H9 (cell line): ENCODE data around the gene HUNK. TPM values are rescaled to one million over a fixed set of nuclear protein-coding genes. Genes with fewer than 3 reads are reported as not detected.

ENCODE experiments used
- DNase-seq: peaks from one replicate; pipeline ENCODE4 v3.0.0-alpha.2; 2017
- H2AFZ ChIP-seq: one replicate; pipeline ENCODE4 v1.6.1; 2013; ENCODE audit warnings: mild to moderate bottlenecking, low read length, control low read depth, moderate library complexity
- H2AK5ac ChIP-seq: 2 replicates; pipeline ENCODE4 v1.6.1; 2013; ENCODE audit warnings: low read length, control low read depth, mixed read lengths; ENCODE audit not compliant: insufficient read length
- H2BK120ac ChIP-seq: one replicate; pipeline ENCODE4 v1.6.1; 2013; ENCODE audit warnings: low read depth, mild to moderate bottlenecking, low read length, control low read depth, inconsistent platforms; ENCODE audit not compliant: poor library complexity, severe bottlenecking
- H2BK12ac ChIP-seq: 2 replicates; pipeline ENCODE4 v1.6.1; 2013; ENCODE audit warnings: low read length, control low read depth, mixed read lengths, low read depth; ENCODE audit not compliant: insufficient read length
- H2BK15ac ChIP-seq: 2 replicates; pipeline ENCODE4 v1.6.1; 2013; ENCODE audit warnings: low read depth, low read length, control low read depth
- H2BK20ac ChIP-seq: one replicate; pipeline ENCODE4 v1.6.1; 2013; ENCODE audit warnings: low read depth, mild to moderate bottlenecking, low read length, control low read depth, inconsistent platforms; ENCODE audit not compliant: poor library complexity, severe bottlenecking
- H2BK5ac ChIP-seq: 2 replicates; pipeline ENCODE4 v1.6.1; 2013; ENCODE audit warnings: low read length, control low read depth, mixed read lengths; ENCODE audit not compliant: insufficient read length
- H3K14ac ChIP-seq: 2 replicates; pipeline ENCODE4 v1.6.1; 2013; ENCODE audit warnings: low read length, control low read depth; ENCODE audit not compliant: insufficient read depth
- H3K18ac ChIP-seq: 2 replicates; pipeline ENCODE4 v1.6.1; 2013; ENCODE audit warnings: low read depth, mild to moderate bottlenecking, mixed read lengths, low read length, control low read depth; ENCODE audit not compliant: insufficient read length
- H3K23ac ChIP-seq: 2 replicates; pipeline ENCODE4 v1.6.1; 2013; ENCODE audit warnings: low read length, control low read depth, mixed read lengths, low read depth; ENCODE audit not compliant: insufficient read length
- H3K23me2 ChIP-seq: 2 replicates; pipeline ENCODE4 v1.6.1; 2013; ENCODE audit warnings: low read depth, mild to moderate bottlenecking, mixed read lengths, low read length, control low read depth; ENCODE audit not compliant: insufficient read length, poor library complexity, severe bottlenecking
- H3K27ac ChIP-seq: 2 replicates; pipeline ENCODE4 v1.5.1; 2013; ENCODE audit warnings: low read length, control low read depth, mixed read lengths, low read depth; ENCODE audit not compliant: insufficient read length
- H3K27me3 ChIP-seq: 2 replicates; pipeline ENCODE4 v1.6.1; 2013; ENCODE audit warnings: low read length, control low read depth, inconsistent platforms; ENCODE audit not compliant: insufficient read depth
- H3K4ac ChIP-seq: 2 replicates; pipeline ENCODE4 v1.6.1; 2013; ENCODE audit warnings: low read depth, mild to moderate bottlenecking, control low read depth, inconsistent platforms, low read length, moderate library complexity
- H3K4me1 ChIP-seq: 2 replicates; pipeline ENCODE4 v1.6.1; 2013; ENCODE audit warnings: low read length, control low read depth, inconsistent platforms; ENCODE audit not compliant: insufficient read depth
- H3K4me2 ChIP-seq: 2 replicates; pipeline ENCODE4 v1.6.1; 2013; ENCODE audit warnings: low read length, control low read depth, mixed read lengths; ENCODE audit not compliant: insufficient read length, insufficient read depth
- H3K56ac ChIP-seq: 2 replicates; pipeline ENCODE4 v1.6.1; 2013; ENCODE audit warnings: low read depth, mild to moderate bottlenecking, mixed read lengths, low read length, control low read depth; ENCODE audit not compliant: insufficient read length
- H3K79me1 ChIP-seq: 2 replicates; pipeline ENCODE4 v1.6.1; 2013; ENCODE audit warnings: low read depth, mild to moderate bottlenecking, moderate library complexity, low read length, control low read depth, inconsistent platforms; ENCODE audit not compliant: insufficient read depth, poor library complexity, severe bottlenecking
- H3K79me2 ChIP-seq: 2 replicates; pipeline ENCODE4 v1.6.1; 2013; ENCODE audit warnings: low read length, control low read depth, inconsistent platforms; ENCODE audit not compliant: insufficient read depth
- H3K9ac ChIP-seq: 2 replicates; pipeline ENCODE4 v1.6.1; 2013; ENCODE audit warnings: low read length, control low read depth, mixed read lengths; ENCODE audit not compliant: insufficient read length; ENCODE audit errors: extremely low read depth
- H3K9me3 ChIP-seq: one replicate; pipeline ENCODE4 v1.6.1; 2013; ENCODE audit warnings: low read depth, low read length, inconsistent platforms; ENCODE audit not compliant: control insufficient read depth
- H3T11ph ChIP-seq: one replicate; pipeline ENCODE4 v1.6.1; 2013; ENCODE audit warnings: mild to moderate bottlenecking, low read length, control low read depth, inconsistent platforms
- H4K20me1 ChIP-seq: one replicate; pipeline ENCODE4 v1.6.1; 2013; ENCODE audit not compliant: control insufficient read depth, insufficient read length, insufficient read depth
- H4K5ac ChIP-seq: 2 replicates; pipeline ENCODE4 v1.6.1; 2013; ENCODE audit warnings: low read depth, mild to moderate bottlenecking, mixed read lengths, low read length, control low read depth; ENCODE audit not compliant: insufficient read length
- H4K8ac ChIP-seq: replicated peaks from 2 replicates; pipeline ENCODE4 v1.6.1; 2013; ENCODE audit warnings: low read length, control low read depth, mixed read lengths, low read depth; ENCODE audit not compliant: insufficient read length
- H4K91ac ChIP-seq: 2 replicates; pipeline ENCODE4 v1.6.1; 2013; ENCODE audit warnings: low read depth, mild to moderate bottlenecking, moderate library complexity, mixed read lengths, low read length, control low read depth; ENCODE audit not compliant: insufficient read length
- H3K27ac Mint-ChIP-seq, 3 experiments: 2 replicates in 2 of 3; 3 replicates in 1 of 3; pipeline ENCODE4 v1.8.0; 2020 to 2021; ENCODE audit warnings: mixed read lengths in 3 of 3, mild to moderate bottlenecking in 1 of 3, moderate library complexity in 1 of 3
- H3K27me3 Mint-ChIP-seq: 2 replicates; pipeline ENCODE4 v1.8.0; 2021; ENCODE audit warnings: low read depth, mild to moderate bottlenecking, moderate library complexity, mixed read lengths
- H3K36me3 Mint-ChIP-seq, 3 experiments: 2 replicates in 2 of 3; 3 replicates in 1 of 3; pipeline ENCODE4 v1.8.0; 2020 to 2021; ENCODE audit warnings: low read depth in 3 of 3, mixed read lengths in 3 of 3; ENCODE audit not compliant: insufficient read depth in 1 of 3
- H3K4me1 Mint-ChIP-seq, 2 experiments: 2 replicates each; pipeline ENCODE4 v1.8.0; 2020; ENCODE audit warnings: mixed read lengths in 2 of 2
- H3K4me3 Mint-ChIP-seq, 2 experiments: 2 replicates in 1 of 2; 3 replicates in 1 of 2; pipeline ENCODE4 v1.8.0; 2020 to 2021; ENCODE audit warnings: mild to moderate bottlenecking in 2 of 2, mixed read lengths in 2 of 2, moderate library complexity in 1 of 2
- H3K9me3 Mint-ChIP-seq, 2 experiments: 2 replicates in 1 of 2; 3 replicates in 1 of 2; pipeline ENCODE4 v1.8.0; 2020; ENCODE audit warnings: mild to moderate bottlenecking in 2 of 2, mixed read lengths in 2 of 2, moderate library complexity in 1 of 2
- WGBS: extraction: QIAGEN DNeasy Blood & Tissue Kit; methylation state at CpG from one replicate; pipeline ENCODE4 v1.1.7; 2013; ENCODE audit warnings: missing lambda C conversion rate, low lambda C conversion rate, mixed read lengths; ENCODE audit not compliant: insufficient read length; ENCODE audit errors: extremely low coverage; 5-methylcytosine and 5-hydroxymethylcytosine counted together
- total RNA-seq: library from RNA; stranded (reverse); gene quantifications from 2 replicates; pipeline ENCODE4 v1.2.1, GENCODE V29; 2021
- TF ChIP-seq, protein P1 (sequence below): fragments of 200-600 bp; sonication (generic); conservative IDR thresholded peaks from 3 replicates; pipeline ENCODE4 v1.8.0; 2021; ENCODE audit warnings: antibody characterized with exemption, mild to moderate bottlenecking

The HUNK gene
- total RNA-seq, 1 experiment from 2014 or later: 5.8 TPM

DNA sequence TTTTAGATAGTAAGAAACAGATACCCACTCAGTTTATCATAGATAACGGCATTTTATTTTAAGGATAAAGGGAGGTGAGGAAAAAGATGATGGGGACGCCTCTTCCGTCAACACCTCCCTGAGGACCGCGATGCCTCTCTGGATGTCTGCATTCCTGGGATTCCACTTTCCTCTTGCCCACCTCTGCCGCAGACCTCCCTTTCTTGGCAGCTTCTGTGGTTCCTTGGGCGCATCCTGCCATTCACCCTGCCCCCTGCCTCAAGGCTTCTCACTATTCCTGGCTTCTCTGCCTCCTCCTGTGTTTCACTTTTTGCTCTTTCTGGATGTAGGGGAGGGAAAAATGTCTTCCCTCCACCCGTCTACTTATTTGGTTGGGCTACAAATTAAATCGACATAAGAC, 19.9 kb downstream of the HUNK start:
- H2BK120ac ChIP-seq: no peak overlapping the region

More for the DNA sequence above, 19.9 kb downstream of the HUNK start:
- no peaks in the 10 kb centered on the region for H4K20me1 ChIP-seq
- WGBS: no CpG with 5 or more reads among the region's 9 CpGs
- Mint-ChIP-seq H3K27ac (peak overlapping the region in 2 of 3 experiments; percentile 25 to 45; a peak in 2 of 7 replicates), H3K9me3 (no peaks in the 10 kb centered on the region), H3K27me3 (peaks cover 1% of the 10 kb centered on the region; the same call in 1 of the 2 replicates), H3K36me3 (no peaks in the 10 kb centered on the region; a peak in 1 of 7 replicates), H3K4me1 (peaks cover 45 to 58% of the 10 kb centered on the region in 2 experiments), H3K4me3 (peak overlapping the region in 1 of 2 experiments; percentile 28; a peak in 1 of 5 replicates)
- peak overlapping the region; percentile 15 for H2BK12ac ChIP-seq
- peak; percentile 61 for DNase-seq
- no peak overlapping the region for H2AK5ac ChIP-seq
- no peak overlapping the region for H4K5ac ChIP-seq
- no peaks in the 10 kb centered on the region for H3K9me3 ChIP-seq
- H3K4me2 ChIP-seq: peak overlapping the region; percentile 34
- H3K27me3 ChIP-seq: no peaks in the 10 kb centered on the region
- H2BK15ac ChIP-seq: no peak overlapping the region
- TF ChIP-seq, protein P1, sequence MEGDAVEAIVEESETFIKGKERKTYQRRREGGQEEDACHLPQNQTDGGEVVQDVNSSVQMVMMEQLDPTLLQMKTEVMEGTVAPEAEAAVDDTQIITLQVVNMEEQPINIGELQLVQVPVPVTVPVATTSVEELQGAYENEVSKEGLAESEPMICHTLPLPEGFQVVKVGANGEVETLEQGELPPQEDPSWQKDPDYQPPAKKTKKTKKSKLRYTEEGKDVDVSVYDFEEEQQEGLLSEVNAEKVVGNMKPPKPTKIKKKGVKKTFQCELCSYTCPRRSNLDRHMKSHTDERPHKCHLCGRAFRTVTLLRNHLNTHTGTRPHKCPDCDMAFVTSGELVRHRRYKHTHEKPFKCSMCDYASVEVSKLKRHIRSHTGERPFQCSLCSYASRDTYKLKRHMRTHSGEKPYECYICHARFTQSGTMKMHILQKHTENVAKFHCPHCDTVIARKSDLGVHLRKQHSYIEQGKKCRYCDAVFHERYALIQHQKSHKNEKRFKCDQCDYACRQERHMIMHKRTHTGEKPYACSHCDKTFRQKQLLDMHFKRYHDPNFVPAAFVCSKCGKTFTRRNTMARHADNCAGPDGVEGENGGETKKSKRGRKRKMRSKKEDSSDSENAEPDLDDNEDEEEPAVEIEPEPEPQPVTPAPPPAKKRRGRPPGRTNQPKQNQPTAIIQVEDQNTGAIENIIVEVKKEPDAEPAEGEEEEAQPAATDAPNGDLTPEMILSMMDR: no peak
- no peaks in the 10 kb centered on the region for H3K79me2 ChIP-seq
- peak overlapping the region; percentile 34 for H3K27ac ChIP-seq
- H4K91ac ChIP-seq: no peak overlapping the region
- no peak overlapping the region for H3K18ac ChIP-seq
- H3K4me1 ChIP-seq: peaks cover 11% of the 10 kb centered on the region; the same call in 1 of the 2 replicates
- H4K8ac ChIP-seq: no peak overlapping the region
- no peaks in the 10 kb centered on the region for H3K23me2 ChIP-seq
- no peak overlapping the region for H3T11ph ChIP-seq
- no peak overlapping the region for H3K56ac ChIP-seq
- no peak overlapping the region for H3K9ac ChIP-seq
- no peaks in the 10 kb centered on the region for H3K79me1 ChIP-seq
- H3K4ac ChIP-seq: no peak overlapping the region
- no peak overlapping the region for H2BK5ac ChIP-seq
- H3K14ac ChIP-seq: no peak overlapping the region
- H3K23ac ChIP-seq: no peak overlapping the region
- no peak overlapping the region for H2BK20ac ChIP-seq
- H2AFZ ChIP-seq: no peak overlapping the region
